K562 (cell line): ENCODE measurements around the gene COL11A2. TPM values are rescaled to one million over a fixed set of nuclear protein-coding genes. Genes with fewer than 3 reads are reported as not detected.
A peak's percentile ranks its signal among the peaks of the same experiment; 100 is the strongest.

ENCODE experiments used
- ATAC-seq: fragments of 200-7000 bp; cut with Tn5 transposase; 3 replicates; pipeline ENCODE4 v1.9.1; 2020; ENCODE audit warnings: moderate library complexity
- BruUV-seq: library from RNA; stranded (reverse); fragments of 400-500 nt; replicated peaks from 2 replicates; lab custom pipeline; 2021; lab: Mats Ljungman, UMichigan
- CTCF ChIA-PET: fragments of 300-600 bp; formaldehyde crosslinking; extraction: SDS; loops from one replicate; lab custom pipeline; 2021; ENCODE audit warnings: low intra/inter-chr PET ratio; lab: Yijun Ruan, JAX
- POLR2A ChIA-PET: fragments of 300-600, 350-650 bp; sonication (Branson Sonifier 250); formaldehyde crosslinking; extraction: SDS; loops from one replicate; lab custom pipeline; 2021; ENCODE audit warnings: antibody characterized with exemption, inconsistent platforms; lab: Yijun Ruan, JAX
- DNase-seq, 4 experiments: peaks; one replicate each; pipeline versions ENCODE4 v3.0.0 to v3.0.0-alpha.2; 2011 to 2018; ENCODE audit warnings: low spot score in 3 of 4, mixed read lengths in 3 of 4; ENCODE audit errors: extremely low read depth in 1 of 4
- FAIRE-seq: peaks from 2 replicates; lab custom pipeline; 2011; peaks lifted over from hg19 to GRCh38; lab: Jason Lieb, UNC
- H2AFZ ChIP-seq: 2 replicates; pipeline ENCODE4 v1.6.0; 2011; ENCODE audit warnings: low read depth, low read length, control low read depth, inconsistent platforms
- H3K27ac ChIP-seq: fragments of 200-600 bp; 3 replicates; pipeline ENCODE4 v1.8.0; 2011; ENCODE audit warnings: low read depth, mild to moderate bottlenecking, control low read depth, inconsistent platforms, low read length, moderate library complexity, mixed read lengths; ENCODE audit errors: extremely low read depth
- H3K27me3 ChIP-seq, 2 experiments: fragments of 300-600 bp in 1 of 2; 2 replicates in 1 of 2; 3 replicates in 1 of 2; pipeline versions ENCODE4 v1.6.0 to v1.8.0; 2011; ENCODE audit warnings: inconsistent platforms in 2 of 2, low read length in 2 of 2, mild to moderate bottlenecking in 1 of 2, mixed read lengths in 1 of 2, moderate library complexity in 1 of 2; ENCODE audit not compliant: control insufficient read depth in 2 of 2, insufficient read depth in 2 of 2
- H3K36me3 ChIP-seq: fragments of 300-600 bp; 3 replicates; pipeline ENCODE4 v1.8.0; 2011; ENCODE audit warnings: mild to moderate bottlenecking, low read length, inconsistent platforms; ENCODE audit not compliant: control insufficient read depth, insufficient read depth
- H3K4me1 ChIP-seq, 2 experiments: fragments of 200-600 bp in 1 of 2; replicated peaks in 1 of 2; 2 replicates in 1 of 2; 3 replicates in 1 of 2; pipeline versions ENCODE4 v1.5.1 to v1.8.0; 2011; ENCODE audit warnings: inconsistent platforms in 2 of 2, low read length in 2 of 2, mild to moderate bottlenecking in 1 of 2, mixed read lengths in 1 of 2, moderate library complexity in 1 of 2; ENCODE audit not compliant: control insufficient read depth in 2 of 2, insufficient read depth in 2 of 2
- H3K4me2 ChIP-seq: 2 replicates; pipeline ENCODE4 v1.6.1; 2011; ENCODE audit warnings: low read length, control low read depth, inconsistent platforms, mixed read lengths; ENCODE audit not compliant: insufficient read depth
- H3K4me3 ChIP-seq: fragments of 200-600 bp; sonication (generic), shearing (Covaris generic); 2 replicates; pipeline ENCODE4 v1.5.1; 2016; ENCODE audit warnings: control low read depth, inconsistent platforms
- H3K79me2 ChIP-seq: fragments of 200-600 bp; 3 replicates; pipeline ENCODE4 v1.8.0; 2011; ENCODE audit warnings: low read length, inconsistent platforms; ENCODE audit not compliant: control insufficient read depth, insufficient read depth
- H3K9ac ChIP-seq, 2 experiments: 2 replicates each; pipeline versions ENCODE4 v1.6.0 to v1.6.1; 2011; ENCODE audit warnings: low read depth in 2 of 2, low read length in 2 of 2, control low read depth in 1 of 2, inconsistent platforms in 1 of 2, mild to moderate bottlenecking in 1 of 2, mixed read lengths in 1 of 2; ENCODE audit not compliant: insufficient read depth in 1 of 2
- H3K9me1 ChIP-seq: one replicate; pipeline ENCODE4 v1.6.0; 2011; ENCODE audit warnings: inconsistent platforms, mild to moderate bottlenecking, low read length, moderate library complexity; ENCODE audit not compliant: control insufficient read depth, insufficient read depth
- H3K9me3 ChIP-seq: replicated peaks from 2 replicates; pipeline ENCODE4 v1.5.1; 2011; ENCODE audit warnings: low read depth, low read length, inconsistent platforms; ENCODE audit not compliant: control insufficient read depth, insufficient read depth
- H4K20me1 ChIP-seq: replicated peaks from 2 replicates; pipeline ENCODE4 v1.6.1; 2011; ENCODE audit warnings: low read length, inconsistent platforms, mixed read lengths; ENCODE audit not compliant: control insufficient read depth, insufficient read depth
- ESRRA ChIP-seq: fragments of 450-650 bp; IDR thresholded peaks from 2 replicates; pipeline ENCODE4 v1.6.1; 2014; ENCODE audit warnings: low read depth, mild to moderate bottlenecking, moderate library complexity, borderline replicate concordance
- GTF2F1 ChIP-seq: IDR thresholded peaks from 2 replicates; pipeline ENCODE4 v1.6.1; 2011; ENCODE audit warnings: low read depth, low read length, improper control_type of control experiment
- MCM2 ChIP-seq: fragments of 450-650 bp; IDR thresholded peaks from 2 replicates; pipeline ENCODE4 v1.6.1; 2017; ENCODE audit warnings: low read depth, mild to moderate bottlenecking
- MEIS2 ChIP-seq: fragments of 450-650 bp; IDR thresholded peaks from 2 replicates; pipeline ENCODE4 v1.6.1; 2014; ENCODE audit warnings: mild to moderate bottlenecking; ENCODE audit not compliant: partially characterized antibody
- PCBP2 ChIP-seq: fragments of 200-400 bp; formaldehyde crosslinking; IDR thresholded peaks from 2 replicates; pipeline ENCODE4 v1.6.1; 2018; ENCODE audit warnings: low read length, low read depth, mild to moderate bottlenecking, moderate library complexity; ENCODE audit not compliant: poor library complexity, severe bottlenecking
- RHOXF2B ChIP-seq: fragments of 250-450 bp; sonication (Bioruptor Pico); conservative IDR thresholded peaks from 2 replicates; pipeline ENCODE4 v1.5.1; 2021
- SMARCE1 ChIP-seq: fragments of 450-650 bp; IDR thresholded peaks from 2 replicates; pipeline ENCODE4 v1.7.1; 2016; ENCODE audit warnings: mild to moderate bottlenecking
- WGBS: fragments of 100-300 bp; shearing (Covaris generic); methylation state at CpG from one replicate; pipeline ENCODE4 v1.1.6; 2016; ENCODE audit warnings: low coverage, mixed read lengths; ENCODE audit not compliant: insufficient coverage; ENCODE audit errors: missing lambda C conversion rate; 5-methylcytosine and 5-hydroxymethylcytosine counted together
- in situ Hi-C: fragments of 300-500 bp; cut with MboI; formaldehyde crosslinking; loops from 4 replicates; pipeline ENCODE4 v1.15.0; 2018; ENCODE audit warnings: inconsistent platforms, mixed read lengths
- intact Hi-C: fragments of 100-400 bp; cut with micrococcal nuclease; formaldehyde crosslinking; loops from 2 replicates; pipeline ENCODE4 v1.14.2; 2022
- polyA plus RNA-seq, 8 experiments: library from polyadenylated mRNA; depleted of rRNA in 4 of 8; stranded (reverse) in 5 of 8; unstranded in 3 of 8; fragments of >200 nt; fragmentation: Nextera tagmentation in 2 of 8; fragmentation: Illumina TruSeq in 1 of 8; extraction: Ambion mirVana in 2 of 8; extraction: Trizol in 1 of 8; gene quantifications; 2 replicates each; pipeline versions ENCODE4 v1.2.1 to v1.2.3, GENCODE V29; 2011 to 2014; ENCODE audit warnings: inconsistent platforms in 1 of 8, missing spikeins in 1 of 8
- total RNA-seq, 7 experiments: library from RNA; depleted of rRNA in 6 of 7; stranded (reverse); fragments of >200 nt in 6 of 7; fragmentation: Illumina TruSeq in 2 of 7; extraction: Trizol in 2 of 7; gene quantifications; 2 replicates each; pipeline versions ENCODE4 v1.2.1 to v1.2.3, GENCODE V29; 2011 to 2021; ENCODE audit warnings: low replicate concordance in 1 of 7
- TF ChIP-seq, protein P1 (sequence below): fragments of 450-650 bp; formaldehyde crosslinking; conservative IDR thresholded peaks from 2 replicates; pipeline ENCODE4 v1.4.0; 2022; ENCODE audit warnings: mild to moderate bottlenecking, missing genetic modification characterization
- TF ChIP-seq, protein P2 (sequence below): fragments of 450-650 bp; IDR thresholded peaks from 2 replicates; pipeline ENCODE4 v1.6.1; 2016; ENCODE audit warnings: antibody characterized with exemption
- TF ChIP-seq, protein P3 (sequence below), 2 experiments: IDR thresholded peaks in 1 of 2; conservative IDR thresholded peaks in 1 of 2; 2 replicates each; pipeline ENCODE4 v1.6.1; 2016; ENCODE audit warnings: low read depth in 2 of 2, mild to moderate bottlenecking in 1 of 2, missing compliant biosample characterization in 1 of 2, missing genetic modification characterization in 1 of 2, moderate library complexity in 1 of 2

COL11A2 gene
- total and polyA plus RNA-seq, 9 of the 15 experiments (the other 6 are each of a cell fraction or from before 2014, with no cell fraction given): 0.04 to 0.35 (median 0.09) TPM; not detected in 1

DNA sequence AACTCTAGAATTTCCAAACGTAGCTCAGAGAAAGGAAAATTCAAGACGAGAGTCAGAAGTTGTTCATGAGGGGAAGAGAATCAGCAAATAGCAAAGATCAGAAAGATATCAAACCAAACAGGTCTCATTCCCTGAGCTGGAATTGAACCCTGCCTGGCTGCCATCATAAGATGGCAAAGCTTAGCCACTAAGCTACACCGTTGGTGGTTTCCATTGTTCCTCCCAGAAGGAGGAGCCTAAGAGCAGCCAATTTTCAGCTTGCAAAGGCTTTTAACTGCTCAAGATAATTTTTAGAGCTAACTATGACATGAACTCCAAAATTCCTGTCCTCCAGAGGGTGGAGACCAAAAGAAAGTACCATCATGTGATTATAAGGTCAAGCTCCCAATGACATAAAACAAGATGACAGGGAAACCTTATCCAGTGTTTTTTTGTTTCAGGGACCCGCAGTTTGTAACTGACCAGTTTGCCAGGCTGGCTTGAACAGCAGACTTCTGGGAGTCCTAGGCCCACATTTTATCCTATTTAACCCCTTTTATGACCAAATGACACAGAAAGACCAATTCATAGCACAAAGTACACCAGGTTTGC lies 55.9 kb downstream of the COL11A2 start:
- Histone ChIP-seq H3K9me1 (no peaks in the 10 kb centered on the region), H3K79me2 (no peaks in the 10 kb centered on the region), H3K9me3 (no peaks in the 10 kb centered on the region), H3K4me1 (no peaks in the 10 kb centered on the region), H3K9ac (no peak overlapping the region), H3K4me3 (no peak overlapping the region), H3K36me3 (no peaks in the 10 kb centered on the region), H4K20me1 (no peaks in the 10 kb centered on the region), H3K27ac (no peak overlapping the region), H3K27me3 (peaks cover 10 to 11% of the 10 kb centered on the region in 2 experiments; a peak in 3 of 5 replicates), H3K4me2 (no peak overlapping the region), H2AFZ (no peak overlapping the region)
- intact Hi-C loops (no loop called here), in situ Hi-C loops (no loop called here)
- FAIRE-seq (no peak), DNase-seq (no peak), ATAC-seq (peak; percentile 50; the same call in 2 of the 3 replicates)
- BruUV-seq: no TSS peak
- ChIA-PET POLR2A (interaction anchor here (0.6 to 1.3 kb wide), 7 partner anchors 11 to 224 kb away, joined by 3 to 7 read pairs (median 3); no protein-coding TSS in a partner anchor), CTCF (interaction anchor here (0.6 kb wide), 1 partner anchor 83 kb away, joined by 4 read pairs; no protein-coding TSS in a partner anchor)
- 2% methylated on average over 4 of the region's 4 CpGs for WGBS
- no peak for TF ChIP-seq GTF2F1
- TF ChIP-seq, protein P1, sequence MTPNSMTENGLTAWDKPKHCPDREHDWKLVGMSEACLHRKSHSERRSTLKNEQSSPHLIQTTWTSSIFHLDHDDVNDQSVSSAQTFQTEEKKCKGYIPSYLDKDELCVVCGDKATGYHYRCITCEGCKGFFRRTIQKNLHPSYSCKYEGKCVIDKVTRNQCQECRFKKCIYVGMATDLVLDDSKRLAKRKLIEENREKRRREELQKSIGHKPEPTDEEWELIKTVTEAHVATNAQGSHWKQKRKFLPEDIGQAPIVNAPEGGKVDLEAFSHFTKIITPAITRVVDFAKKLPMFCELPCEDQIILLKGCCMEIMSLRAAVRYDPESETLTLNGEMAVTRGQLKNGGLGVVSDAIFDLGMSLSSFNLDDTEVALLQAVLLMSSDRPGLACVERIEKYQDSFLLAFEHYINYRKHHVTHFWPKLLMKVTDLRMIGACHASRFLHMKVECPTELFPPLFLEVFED: no peak
- TF ChIP-seq ESRRA: peak; percentile 56; the same call in 1 of the 2 replicates
- no peak for TF ChIP-seq PCBP2
- TF ChIP-seq MEIS2: peak; percentile 42
- TF ChIP-seq, protein P2, sequence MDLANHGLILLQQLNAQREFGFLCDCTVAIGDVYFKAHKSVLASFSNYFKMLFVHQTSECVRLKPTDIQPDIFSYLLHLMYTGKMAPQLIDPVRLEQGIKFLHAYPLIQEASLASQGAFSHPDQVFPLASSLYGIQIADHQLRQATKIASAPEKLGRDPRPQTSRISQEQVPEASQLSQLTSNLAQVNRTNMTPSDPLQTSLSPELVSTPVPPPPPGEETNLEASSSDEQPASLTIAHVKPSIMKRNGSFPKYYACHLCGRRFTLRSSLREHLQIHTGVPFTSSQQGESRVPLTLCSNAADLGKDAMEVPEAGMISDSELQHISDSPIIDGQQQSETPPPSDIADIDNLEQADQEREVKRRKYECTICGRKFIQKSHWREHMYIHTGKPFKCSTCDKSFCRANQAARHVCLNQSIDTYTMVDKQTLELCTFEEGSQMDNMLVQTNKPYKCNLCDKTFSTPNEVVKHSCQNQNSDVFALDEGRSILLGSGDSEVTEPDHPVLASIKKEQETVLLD: no peak
- TF ChIP-seq, protein P3, sequence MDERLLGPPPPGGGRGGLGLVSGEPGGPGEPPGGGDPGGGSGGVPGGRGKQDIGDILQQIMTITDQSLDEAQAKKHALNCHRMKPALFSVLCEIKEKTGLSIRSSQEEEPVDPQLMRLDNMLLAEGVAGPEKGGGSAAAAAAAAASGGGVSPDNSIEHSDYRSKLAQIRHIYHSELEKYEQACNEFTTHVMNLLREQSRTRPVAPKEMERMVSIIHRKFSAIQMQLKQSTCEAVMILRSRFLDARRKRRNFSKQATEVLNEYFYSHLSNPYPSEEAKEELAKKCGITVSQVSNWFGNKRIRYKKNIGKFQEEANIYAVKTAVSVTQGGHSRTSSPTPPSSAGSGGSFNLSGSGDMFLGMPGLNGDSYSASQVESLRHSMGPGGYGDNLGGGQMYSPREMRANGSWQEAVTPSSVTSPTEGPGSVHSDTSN (CRISPR knock-in tag; IDR thresholded peaks at IDR 0.05; ENCODE audit: low read depth): no peak
- TF ChIP-seq, protein P3 (tag; conservative IDR thresholded peaks at IDR 0.05; ENCODE audit: low read depth): peak; percentile 71; the same call in 1 of the 2 replicates
- no peak for TF ChIP-seq RHOXF2B (CRISPR knock-in tag)
- TF ChIP-seq MCM2: no peak
- no peak for TF ChIP-seq SMARCE1
